ENCODE data around the gene ASCC1. TPM values are rescaled to one million over a fixed set of nuclear protein-coding genes. Genes with fewer than 3 reads are reported as not detected.

ASCC1 gene
- total and polyA plus RNA-seq, 2 of the 13 experiments (the other 11 are each of a cell fraction or from before 2014, with no cell fraction given), result 21.6 to 30.1 TPM

DNA sequence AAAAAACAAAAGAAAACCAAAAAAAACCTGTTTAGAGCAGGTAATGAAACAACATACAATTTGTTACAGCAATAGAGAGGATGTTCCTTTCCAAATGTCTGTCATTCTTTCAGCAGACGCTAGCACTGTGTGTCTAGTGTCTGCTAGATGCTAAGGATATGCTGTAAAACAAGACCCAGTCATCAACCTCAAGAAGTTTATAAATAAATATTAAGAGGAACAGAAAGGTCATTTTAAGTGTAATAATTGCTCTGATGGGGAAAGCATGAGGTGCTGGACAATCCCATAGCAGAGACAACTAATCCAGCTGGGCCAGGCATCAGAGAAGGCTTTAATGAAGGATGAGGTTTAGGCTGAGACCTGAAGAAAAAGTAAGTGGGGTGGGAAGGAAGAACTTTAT is 23.3 kb upstream of the ASCC1 start:
- 96% methylated on average over 1 of the region's 1 CpG for WGBS (ENCODE audit: low lambda C conversion rate)
- Histone ChIP-seq H4K20me1 (ENCODE audit: insufficient read depth, low read length) (no peaks in the 10 kb centered on the region), H2AFZ (ENCODE audit: low read length) (no peak overlapping the region), H3K27ac (ENCODE audit: extremely low read length, insufficient read depth, low read length) (no peak overlapping the region), H3K4me3 (replicated peaks in 1 of 3; ENCODE audit: insufficient read depth in 1 of 3, low read depth in 2 of 3, low read length in 3 of 3) (no peak overlapping the region), H3K4me2 (ENCODE audit: low read depth, low read length) (no peak overlapping the region), H3K27me3 (ENCODE audit: control insufficient read depth in 1 of 2, insufficient read depth in 2 of 2, low read length in 2 of 2) (no peaks in the 10 kb centered on the region), H3K79me2 (ENCODE audit: insufficient read depth, low read length) (no peaks in the 10 kb centered on the region), H3K36me3 (replicated peaks in 1 of 2; ENCODE audit: control insufficient read depth in 1 of 2, insufficient read depth in 2 of 2, low read length in 2 of 2) (peaks cover 0 to 4% of the 10 kb centered on the region in 2 experiments; a peak in 3 of 5 replicates), H3K9me3 (ENCODE audit: low read length) (no peaks in the 10 kb centered on the region), H3K9ac (ENCODE audit: insufficient read depth, low read depth, low read length) (no peak overlapping the region), H3K4me1 (ENCODE audit: insufficient read depth, low read length) (peaks cover 40% of the 10 kb centered on the region)
- TF ChIP-seq FOXA1 (IDR thresholded peaks at IDR 0.05) (no peak), FOXA1 (CRISPR knock-in tag; IDR thresholded peaks at IDR 0.05) (no peak), ZNF792 (CRISPR knock-in tag; IDR thresholded peaks at IDR 0.05) (no peak), KLF15 (CRISPR knock-in tag; IDR thresholded peaks at IDR 0.05; ENCODE audit: borderline replicate concordance) (no peak), HNRNPUL1 (IDR thresholded peaks at IDR 0.05; ENCODE audit: low read depth, low read length) (no peak), SNAI1 (CRISPR knock-in tag; IDR thresholded peaks at IDR 0.05; ENCODE audit: borderline replicate concordance) (no peak), KDM3A (CRISPR knock-in tag; IDR thresholded peaks at IDR 0.05; ENCODE audit: low read depth) (no peak), MYNN (CRISPR knock-in tag; IDR thresholded peaks at IDR 0.05; ENCODE audit: low read depth) (no peak), ZNF839 (CRISPR knock-in tag; IDR thresholded peaks at IDR 0.05; ENCODE audit: borderline replicate concordance) (no peak), ZNF775 (CRISPR knock-in tag; IDR thresholded peaks at IDR 0.05; ENCODE audit: borderline replicate concordance) (no peak), MLLT10 (CRISPR knock-in tag; IDR thresholded peaks at IDR 0.05) (no peak), ZKSCAN1 (IDR thresholded peaks at IDR 0.05; ENCODE audit: low read length) (no peak), NFIB (CRISPR knock-in tag; IDR thresholded peaks at IDR 0.05; ENCODE audit: borderline replicate concordance) (no peak)
- TF ChIP-seq, protein P1, sequence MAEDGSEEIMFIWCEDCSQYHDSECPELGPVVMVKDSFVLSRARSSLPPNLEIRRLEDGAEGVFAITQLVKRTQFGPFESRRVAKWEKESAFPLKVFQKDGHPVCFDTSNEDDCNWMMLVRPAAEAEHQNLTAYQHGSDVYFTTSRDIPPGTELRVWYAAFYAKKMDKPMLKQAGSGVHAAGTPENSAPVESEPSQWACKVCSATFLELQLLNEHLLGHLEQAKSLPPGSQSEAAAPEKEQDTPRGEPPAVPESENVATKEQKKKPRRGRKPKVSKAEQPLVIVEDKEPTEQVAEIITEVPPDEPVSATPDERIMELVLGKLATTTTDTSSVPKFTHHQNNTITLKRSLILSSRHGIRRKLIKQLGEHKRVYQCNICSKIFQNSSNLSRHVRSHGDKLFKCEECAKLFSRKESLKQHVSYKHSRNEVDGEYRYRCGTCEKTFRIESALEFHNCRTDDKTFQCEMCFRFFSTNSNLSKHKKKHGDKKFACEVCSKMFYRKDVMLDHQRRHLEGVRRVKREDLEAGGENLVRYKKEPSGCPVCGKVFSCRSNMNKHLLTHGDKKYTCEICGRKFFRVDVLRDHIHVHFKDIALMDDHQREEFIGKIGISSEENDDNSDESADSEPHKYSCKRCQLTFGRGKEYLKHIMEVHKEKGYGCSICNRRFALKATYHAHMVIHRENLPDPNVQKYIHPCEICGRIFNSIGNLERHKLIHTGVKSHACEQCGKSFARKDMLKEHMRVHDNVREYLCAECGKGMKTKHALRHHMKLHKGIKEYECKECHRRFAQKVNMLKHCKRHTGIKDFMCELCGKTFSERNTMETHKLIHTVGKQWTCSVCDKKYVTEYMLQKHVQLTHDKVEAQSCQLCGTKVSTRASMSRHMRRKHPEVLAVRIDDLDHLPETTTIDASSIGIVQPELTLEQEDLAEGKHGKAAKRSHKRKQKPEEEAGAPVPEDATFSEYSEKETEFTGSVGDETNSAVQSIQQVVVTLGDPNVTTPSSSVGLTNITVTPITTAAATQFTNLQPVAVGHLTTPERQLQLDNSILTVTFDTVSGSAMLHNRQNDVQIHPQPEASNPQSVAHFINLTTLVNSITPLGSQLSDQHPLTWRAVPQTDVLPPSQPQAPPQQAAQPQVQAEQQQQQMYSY (CRISPR knock-in tag; IDR thresholded peaks at IDR 0.05), result no peak
- TF ChIP-seq, protein P2, sequence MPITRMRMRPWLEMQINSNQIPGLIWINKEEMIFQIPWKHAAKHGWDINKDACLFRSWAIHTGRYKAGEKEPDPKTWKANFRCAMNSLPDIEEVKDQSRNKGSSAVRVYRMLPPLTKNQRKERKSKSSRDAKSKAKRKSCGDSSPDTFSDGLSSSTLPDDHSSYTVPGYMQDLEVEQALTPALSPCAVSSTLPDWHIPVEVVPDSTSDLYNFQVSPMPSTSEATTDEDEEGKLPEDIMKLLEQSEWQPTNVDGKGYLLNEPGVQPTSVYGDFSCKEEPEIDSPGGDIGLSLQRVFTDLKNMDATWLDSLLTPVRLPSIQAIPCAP (CRISPR knock-in tag; IDR thresholded peaks at IDR 0.05; ENCODE audit: low read depth), result no peak
- TF ChIP-seq, protein P3, sequence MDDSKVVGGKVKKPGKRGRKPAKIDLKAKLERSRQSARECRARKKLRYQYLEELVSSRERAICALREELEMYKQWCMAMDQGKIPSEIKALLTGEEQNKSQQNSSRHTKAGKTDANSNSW (CRISPR knock-in tag; IDR thresholded peaks at IDR 0.05; ENCODE audit: borderline replicate concordance), result no peak
- ChIA-PET POLR2A (no interaction called here), CTCF (ENCODE audit: low intra/inter-chr PET ratio, low total read pairs) (no interaction called here)
- ATAC-seq (no peak), DNase-seq (ENCODE audit: low spot score) (no peak), FAIRE-seq (no peak)
- in situ Hi-C loops (cut with HindIII; ENCODE audit: extremely low pct_ligation_motif_present, low pct_unique_long_range_greater_than_20kb) (no loop called here), intact Hi-C loops (cut with micrococcal nuclease; ENCODE audit: unreplicated experiment) (no loop called here)
- BruUV-seq (replicated peaks), result no TSS peak

All from HepG2 (cell line).